Neural progenitor cell (in vitro differentiated cells): ENCODE measurements around the gene SDK1. TPM values are rescaled to one million over a fixed set of nuclear protein-coding genes. Genes with fewer than 3 reads are reported as not detected.
A peak's percentile ranks its signal among the peaks of the same experiment; 100 is the strongest.

Experiments used
- DNase-seq: peaks from one replicate; pipeline ENCODE4 v3.0.0-alpha.2; 2016; ENCODE audit warnings: low spot score
- H2AFZ ChIP-seq: fragments of 200-600 bp; sonication (generic); replicated peaks from 2 replicates; pipeline ENCODE4 v1.6.1; 2016; ENCODE audit warnings: antibody characterized with exemption
- H3F3A ChIP-seq: fragments of 200-600 bp; sonication (generic); 2 replicates; pipeline ENCODE4 v1.6.1; 2016; ENCODE audit warnings: antibody characterized with exemption, low read depth
- H3K27ac ChIP-seq: fragments of 200-600 bp; sonication (generic); 2 replicates; pipeline ENCODE4 v1.5.1; 2016; ENCODE audit warnings: mild to moderate bottlenecking
- H3K27me3 ChIP-seq: fragments of 200-600 bp; sonication (generic); 2 replicates; pipeline ENCODE4 v1.6.1; 2016; ENCODE audit warnings: mild to moderate bottlenecking, moderate library complexity
- H3K36me3 ChIP-seq: fragments of 200-600 bp; sonication (generic); 2 replicates; pipeline ENCODE4 v1.5.1; 2016
- H3K4me1 ChIP-seq: fragments of 200-600 bp; sonication (generic); 2 replicates; pipeline ENCODE4 v1.6.1; 2016; ENCODE audit warnings: mixed run types
- H3K4me2 ChIP-seq: fragments of 200-600 bp; sonication (generic); 2 replicates; pipeline ENCODE4 v1.6.1; 2016
- H3K4me3 ChIP-seq: fragments of 200-600 bp; sonication (generic); 2 replicates; pipeline ENCODE4 v1.5.1; 2016
- H3K79me2 ChIP-seq: fragments of 200-600 bp; sonication (generic); 2 replicates; pipeline ENCODE4 v1.6.1; 2016; ENCODE audit warnings: low read depth
- H3K9ac ChIP-seq: fragments of 200-600 bp; sonication (generic); 2 replicates; pipeline ENCODE4 v1.6.1; 2016
- H3K9me3 ChIP-seq: fragments of 200-600 bp; sonication (generic); 2 replicates; pipeline ENCODE4 v1.5.1; 2016; ENCODE audit warnings: low read depth
- H4K20me1 ChIP-seq: fragments of 200-600 bp; sonication (generic); 2 replicates; pipeline ENCODE4 v1.6.1; 2016; ENCODE audit warnings: low read depth
- H3K27ac Mint-ChIP-seq: 3 replicates; pipeline ENCODE4 v1.8.0; 2021; ENCODE audit warnings: mixed read lengths
- H3K27me3 Mint-ChIP-seq: 2 replicates; pipeline ENCODE4 v1.8.0; 2022; ENCODE audit warnings: low read depth, mild to moderate bottlenecking, inconsistent platforms, moderate library complexity, mixed read lengths; ENCODE audit not compliant: insufficient read depth
- H3K36me3 Mint-ChIP-seq: 3 replicates; pipeline ENCODE4 v1.8.0; 2021; ENCODE audit warnings: mixed read lengths
- H3K4me1 Mint-ChIP-seq: 3 replicates; pipeline ENCODE4 v1.8.0; 2021; ENCODE audit warnings: mixed read lengths
- H3K4me3 Mint-ChIP-seq: 3 replicates; pipeline ENCODE4 v1.8.0; 2021; ENCODE audit warnings: mild to moderate bottlenecking, moderate library complexity, mixed read lengths
- H3K9me3 Mint-ChIP-seq: 3 replicates; pipeline ENCODE4 v1.8.0; 2020; ENCODE audit warnings: mixed read lengths
- EZH2 ChIP-seq: fragments of 200-600 bp; sonication (generic); IDR thresholded peaks from 2 replicates; pipeline ENCODE4 v1.6.1; 2017; ENCODE audit warnings: antibody characterized with exemption, mild to moderate bottlenecking, moderate library complexity
- EZH2phosphoT487 ChIP-seq: fragments of 200-600 bp; sonication (generic); IDR thresholded peaks from 2 replicates; pipeline ENCODE4 v1.6.1; 2017; ENCODE audit warnings: antibody characterized with exemption
- total RNA-seq: library from RNA; depleted of rRNA; stranded (reverse); fragments of >200 nt; gene quantifications from 2 replicates; pipeline ENCODE4 v1.2.3, GENCODE V29; 2015; ENCODE audit warnings: low replicate concordance
- TF ChIP-seq, protein P1 (sequence below): fragments of 200-600 bp; sonication (generic); IDR thresholded peaks from 2 replicates; pipeline ENCODE4 v1.5.1; 2017; ENCODE audit warnings: antibody characterized with exemption, mild to moderate bottlenecking

SDK1 gene
- total RNA-seq, 1 donor from 2014 or later: 4.9 TPM

DNA sequence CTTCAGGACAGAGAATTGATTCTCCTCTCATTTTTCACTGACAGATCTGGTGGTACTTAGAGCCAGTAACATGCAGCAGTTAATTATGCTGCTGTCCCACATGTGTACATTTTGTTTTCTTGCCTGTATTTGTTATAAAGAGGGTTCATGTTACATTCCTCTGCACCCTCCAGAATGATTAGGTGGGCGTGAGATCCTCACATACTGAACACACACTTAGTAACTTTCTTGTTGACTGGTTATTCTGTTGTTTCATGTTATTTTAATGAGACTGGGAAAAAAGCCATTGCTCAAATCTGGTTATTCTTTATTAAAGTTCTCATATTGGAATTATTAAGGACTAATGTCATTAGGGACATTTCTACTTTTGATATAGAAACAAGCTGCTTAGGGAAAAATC, 409.1 kb downstream of the SDK1 start:
- H3K27ac Mint-ChIP-seq: no peak overlapping the region
- Histone ChIP-seq H3F3A (peaks cover 8% of the 10 kb centered on the region), H3K4me3 (no peak overlapping the region), H3K79me2 (no peaks in the 10 kb centered on the region), H3K9ac (no peak overlapping the region), H3K9me3 (no peaks in the 10 kb centered on the region), H3K27ac (no peak overlapping the region), H3K36me3 (no peaks in the 10 kb centered on the region), H4K20me1 (no peaks in the 10 kb centered on the region), H3K4me1 (peaks cover 17% of the 10 kb centered on the region), H3K27me3 (no peaks in the 10 kb centered on the region), H3K4me2 (no peak overlapping the region), H2AFZ (no peak overlapping the region)
- H3K4me3 Mint-ChIP-seq: no peak overlapping the region
- peaks cover 8% of the 10 kb centered on the region for H3K4me1 Mint-ChIP-seq
- DNase-seq: no peak
- H3K9me3 Mint-ChIP-seq: peaks cover 28% of the 10 kb centered on the region
- H3K36me3 Mint-ChIP-seq: no peaks in the 10 kb centered on the region
- no peaks in the 10 kb centered on the region for H3K27me3 Mint-ChIP-seq
- TF ChIP-seq, protein P1, sequence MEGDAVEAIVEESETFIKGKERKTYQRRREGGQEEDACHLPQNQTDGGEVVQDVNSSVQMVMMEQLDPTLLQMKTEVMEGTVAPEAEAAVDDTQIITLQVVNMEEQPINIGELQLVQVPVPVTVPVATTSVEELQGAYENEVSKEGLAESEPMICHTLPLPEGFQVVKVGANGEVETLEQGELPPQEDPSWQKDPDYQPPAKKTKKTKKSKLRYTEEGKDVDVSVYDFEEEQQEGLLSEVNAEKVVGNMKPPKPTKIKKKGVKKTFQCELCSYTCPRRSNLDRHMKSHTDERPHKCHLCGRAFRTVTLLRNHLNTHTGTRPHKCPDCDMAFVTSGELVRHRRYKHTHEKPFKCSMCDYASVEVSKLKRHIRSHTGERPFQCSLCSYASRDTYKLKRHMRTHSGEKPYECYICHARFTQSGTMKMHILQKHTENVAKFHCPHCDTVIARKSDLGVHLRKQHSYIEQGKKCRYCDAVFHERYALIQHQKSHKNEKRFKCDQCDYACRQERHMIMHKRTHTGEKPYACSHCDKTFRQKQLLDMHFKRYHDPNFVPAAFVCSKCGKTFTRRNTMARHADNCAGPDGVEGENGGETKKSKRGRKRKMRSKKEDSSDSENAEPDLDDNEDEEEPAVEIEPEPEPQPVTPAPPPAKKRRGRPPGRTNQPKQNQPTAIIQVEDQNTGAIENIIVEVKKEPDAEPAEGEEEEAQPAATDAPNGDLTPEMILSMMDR: no peak
- TF ChIP-seq EZH2phosphoT487 (no peak), EZH2 (no peak)

DNA sequence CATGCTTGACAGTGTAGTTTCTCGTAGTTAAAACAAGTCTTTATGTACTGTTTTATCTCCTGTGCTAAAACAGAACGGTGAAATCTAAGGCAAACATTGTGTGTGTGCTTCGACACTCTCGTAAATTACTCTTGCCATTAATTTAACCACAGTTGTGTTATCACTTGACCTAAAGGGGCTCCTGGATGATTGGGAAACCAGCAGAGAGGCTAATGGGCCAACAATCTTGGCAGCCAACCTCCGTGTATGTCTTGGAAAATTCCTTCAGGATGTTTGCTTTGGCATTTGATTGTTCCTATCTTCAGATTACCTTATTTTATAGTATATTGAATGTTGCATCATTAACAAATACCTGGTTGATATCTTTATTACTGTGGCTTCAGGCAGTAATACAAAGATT, 409.5 kb downstream of the SDK1 start:
- no peak overlapping the region for H3K27ac Mint-ChIP-seq
- H3K9ac ChIP-seq: no peak overlapping the region
- H3K36me3 Mint-ChIP-seq: no peaks in the 10 kb centered on the region
- H3K4me1 Mint-ChIP-seq: peaks cover 8% of the 10 kb centered on the region
- H2AFZ ChIP-seq: no peak overlapping the region
- H3K4me3 Mint-ChIP-seq: no peak overlapping the region
- H3K4me3 ChIP-seq: no peak overlapping the region
- no peak for DNase-seq
- TF ChIP-seq, protein P1: no peak
- TF ChIP-seq EZH2phosphoT487: no peak
- TF ChIP-seq EZH2: no peak
- peaks cover 8% of the 10 kb centered on the region for H3F3A ChIP-seq
- no peaks in the 10 kb centered on the region for H3K79me2 ChIP-seq
- H3K27ac ChIP-seq: no peak overlapping the region
- peaks cover 25% of the 10 kb centered on the region for H3K9me3 Mint-ChIP-seq
- no peaks in the 10 kb centered on the region for H3K27me3 ChIP-seq
- H3K27me3 Mint-ChIP-seq: no peaks in the 10 kb centered on the region
- H3K36me3 ChIP-seq: no peaks in the 10 kb centered on the region
- H3K4me2 ChIP-seq: no peak overlapping the region
- H4K20me1 ChIP-seq: no peaks in the 10 kb centered on the region
- no peaks in the 10 kb centered on the region for H3K9me3 ChIP-seq
- H3K4me1 ChIP-seq: peaks cover 17% of the 10 kb centered on the region

DNA sequence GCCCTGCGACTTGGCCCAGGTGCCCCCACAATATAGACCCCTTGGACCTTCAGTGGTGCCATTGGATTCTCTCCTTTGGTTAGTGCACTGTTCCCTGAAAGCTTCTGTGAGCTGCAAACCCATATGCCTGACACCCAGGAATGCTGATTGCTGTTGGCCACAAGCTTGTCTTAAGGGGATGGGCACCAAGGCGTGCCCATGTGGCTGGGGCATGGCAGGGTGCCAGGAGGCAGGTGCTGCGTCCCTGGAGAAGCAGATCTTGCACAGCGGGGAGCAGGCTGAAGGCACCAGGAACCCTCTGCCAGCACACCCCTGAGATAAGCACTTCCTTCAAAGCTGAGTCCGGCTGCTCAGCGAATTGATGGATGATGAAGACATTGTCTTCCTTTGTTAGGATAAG, 411.8 kb downstream of the SDK1 start:
- TF ChIP-seq, protein P1: no peak
- no peak for TF ChIP-seq EZH2
- no peak for TF ChIP-seq EZH2phosphoT487
- Mint-ChIP-seq H3K36me3 (no peaks in the 10 kb centered on the region), H3K4me1 (peaks cover 8% of the 10 kb centered on the region), H3K27ac (no peak overlapping the region), H3K4me3 (no peak overlapping the region), H3K9me3 (peaks cover 14% of the 10 kb centered on the region), H3K27me3 (no peaks in the 10 kb centered on the region)
- H3K4me1 ChIP-seq: peaks cover 17% of the 10 kb centered on the region
- no peaks in the 10 kb centered on the region for H3K79me2 ChIP-seq
- no peak overlapping the region for H2AFZ ChIP-seq
- H3K4me3 ChIP-seq: no peak overlapping the region
- no peak overlapping the region for H3K27ac ChIP-seq
- no peaks in the 10 kb centered on the region for H3K36me3 ChIP-seq
- peak; percentile 24 for DNase-seq
- H3F3A ChIP-seq: peaks cover 8% of the 10 kb centered on the region
- no peaks in the 10 kb centered on the region for H3K9me3 ChIP-seq
- H4K20me1 ChIP-seq: no peaks in the 10 kb centered on the region
- H3K4me2 ChIP-seq: no peak overlapping the region
- H3K9ac ChIP-seq: no peak overlapping the region
- no peaks in the 10 kb centered on the region for H3K27me3 ChIP-seq
